Left renal pelvis (tissue), 4 donors: ENCODE results near the gene ZNF236. TPM values are rescaled to one million over a fixed set of nuclear protein-coding genes. Genes with fewer than 3 reads are reported as not detected.
"Not testable (repeated sequence)": the region's sequence is repeated elsewhere in the genome, so short reads cannot be mapped to it uniquely, and the experiment has no call there.

ENCODE experiments used
- DNase-seq, 4 donors: peaks; one replicate each; pipeline ENCODE4 v3.0.0-alpha.2; 2013; ENCODE audit warnings: low read depth in 4 of 4, low spot score in 3 of 4
- polyA plus RNA-seq, 4 donors: library from polyadenylated mRNA; unstranded; fragments of 120-200 nt; gene quantifications; one replicate each; pipeline ENCODE4 v1.2.1, GENCODE V29; 2013; ENCODE audit not compliant: insufficient read length in 4 of 4

ZNF236 gene
- polyA plus RNA-seq, 4 donors, result 9.1 to 11.3 (median 9.8) TPM

GRCh38 chr18:76938619-76939018, 116.3 kb downstream of the ZNF236 start:
- DNase-seq, result no peak

DNA sequence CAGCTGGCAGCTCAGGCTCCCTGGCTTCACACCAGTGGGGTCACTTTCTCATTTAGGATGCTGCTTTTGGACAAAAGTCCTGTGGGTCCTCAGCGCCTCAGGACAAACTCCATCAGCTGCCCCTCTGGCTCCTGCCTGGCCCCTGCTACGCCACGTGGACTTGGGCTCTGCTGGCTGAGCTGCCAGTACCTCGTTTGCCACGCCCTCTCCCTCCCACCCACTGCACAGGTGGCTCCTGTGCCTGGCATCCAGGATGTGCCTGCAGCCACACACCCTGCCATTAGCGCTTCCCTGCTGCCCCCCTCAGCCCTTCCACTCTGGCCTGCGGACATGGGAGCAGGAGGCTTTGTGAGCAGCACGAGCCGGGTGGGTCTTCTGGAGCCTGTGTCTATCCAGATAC, 118.9 kb downstream of the ZNF236 start:
- DNase-seq, result no peak

- DNase-seq, result no peak
Measured at GRCh38 chr18:76943542-76944339, 121.4 kb downstream of the ZNF236 start.

DNA sequence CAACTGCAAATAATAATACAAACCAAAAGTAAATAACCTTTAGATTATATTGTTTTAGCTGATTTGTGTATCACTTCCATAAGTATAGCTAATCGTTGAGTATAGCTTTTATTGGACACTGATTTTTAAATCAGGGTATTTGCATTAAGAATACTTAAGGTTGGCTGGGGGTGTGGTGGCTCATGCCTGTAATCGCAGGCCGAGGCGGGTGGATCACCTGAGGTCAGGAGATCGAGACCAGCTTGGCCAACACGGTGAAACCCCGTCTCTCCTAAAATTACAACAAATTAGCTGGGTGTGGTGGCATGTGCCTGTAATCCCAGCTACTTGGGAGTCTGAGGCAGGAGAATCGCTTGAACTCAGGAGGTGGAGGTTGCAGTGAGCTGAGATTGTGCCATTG, 122.0 kb downstream of the ZNF236 start:
- not testable (repeated sequence) for DNase-seq

DNA sequence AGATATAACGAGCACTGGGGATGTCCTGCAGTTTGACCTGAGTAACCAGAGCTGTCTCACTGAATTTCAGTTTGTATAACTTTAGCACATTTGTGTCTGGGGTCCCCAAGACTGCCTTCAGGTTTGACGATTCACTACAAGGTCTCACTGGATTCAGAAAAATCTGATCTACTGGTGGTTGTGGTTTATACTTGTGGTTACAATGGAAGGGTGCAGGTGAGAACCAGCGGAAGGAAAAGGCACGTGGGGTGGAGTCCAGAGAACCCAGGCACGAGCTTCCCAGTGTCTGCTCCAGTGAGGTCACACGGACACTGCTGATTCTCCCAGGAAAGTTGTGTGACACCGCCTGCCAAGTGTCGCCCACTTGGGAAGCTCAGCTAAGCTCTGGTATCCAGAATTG, 126.0 kb downstream of the ZNF236 start:
- DNase-seq, result no peak

DNA sequence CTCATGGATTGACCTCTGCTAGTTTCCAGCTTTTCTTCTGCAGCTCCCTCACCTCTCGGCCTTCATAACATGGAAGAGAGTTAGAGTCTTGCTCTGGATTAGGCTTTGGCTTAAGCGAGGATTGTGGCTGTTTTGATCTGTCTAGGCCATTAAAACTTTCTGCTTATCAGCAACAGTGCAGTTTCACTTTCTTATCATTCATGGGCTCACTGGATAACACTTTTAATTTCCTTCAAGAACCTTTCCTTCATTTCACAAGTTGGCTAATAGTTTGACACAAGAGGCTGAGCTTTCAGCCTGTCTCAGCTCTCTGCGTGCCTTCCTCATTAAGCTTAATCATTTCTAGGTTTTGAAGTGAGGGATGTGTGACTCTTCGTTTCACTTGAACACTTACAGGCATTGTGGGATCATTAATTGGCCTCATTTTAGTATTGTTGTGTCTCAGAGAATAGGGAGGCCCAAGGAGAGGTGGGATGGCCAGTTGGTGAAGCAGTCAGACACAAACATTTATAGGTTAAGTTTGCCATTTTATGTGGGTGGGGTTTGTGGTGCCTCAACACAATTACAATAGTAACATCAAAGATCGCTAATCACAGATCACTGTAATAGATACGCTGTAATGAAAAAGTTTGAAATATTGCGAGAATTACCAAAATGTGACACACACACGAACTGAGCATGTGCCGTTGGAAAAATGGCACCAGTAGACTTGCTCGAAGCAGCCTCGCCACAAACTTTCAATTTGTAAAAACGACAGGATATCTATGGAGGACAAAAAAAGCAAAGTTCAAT, 129.3 kb downstream of the ZNF236 start:
- DNase-seq, result no peak

GRCh38 chr18:76952747-76953146, 130.4 kb downstream of the ZNF236 start:
- DNase-seq, result no peak

DNA sequence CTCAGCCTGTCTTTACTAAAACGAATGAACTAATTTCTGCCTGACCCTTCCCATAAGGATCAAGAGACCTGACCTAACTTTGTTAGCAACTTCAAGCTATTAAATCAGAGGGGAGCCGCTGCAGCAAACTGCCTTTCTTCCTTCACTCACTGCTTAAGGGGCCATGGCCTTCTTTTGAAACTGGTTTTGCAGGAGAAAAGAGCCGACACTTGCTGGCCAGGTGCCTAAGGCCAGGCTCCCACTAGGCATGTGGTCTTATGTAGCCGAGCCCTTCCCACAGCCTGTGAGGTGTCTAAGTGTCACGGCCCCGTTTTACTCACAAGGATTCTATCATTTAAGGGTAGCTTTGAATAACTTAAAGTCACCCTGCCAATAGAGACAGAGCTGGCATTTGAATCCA, 130.8 kb downstream of the ZNF236 start:
- no peak for DNase-seq

- DNase-seq, result no peak
Measured at GRCh38 chr18:76953583-76954233, 131.4 kb downstream of the ZNF236 start.

GRCh38 chr18:76955524-76956170, 133.3 kb downstream of the ZNF236 start:
- no peak for DNase-seq

DNA sequence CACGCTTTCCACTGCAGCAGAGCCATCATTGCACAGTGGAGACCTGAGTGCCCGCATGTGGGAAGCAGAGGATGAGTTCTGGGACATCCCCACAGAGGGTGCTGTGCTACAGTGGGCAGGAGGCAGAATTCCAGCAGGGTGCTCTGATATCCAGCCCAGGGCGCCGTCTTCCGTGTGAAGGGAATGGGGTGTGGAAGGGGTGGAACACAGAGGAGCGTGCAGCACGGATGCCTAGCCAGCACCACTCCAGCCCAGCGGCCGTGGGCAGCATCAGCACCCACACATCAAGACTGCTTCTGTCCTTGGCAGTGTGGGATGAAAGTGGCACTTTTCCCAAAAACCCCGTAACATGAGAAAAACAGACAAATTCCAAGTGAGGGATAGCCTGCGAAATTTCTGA, 134.3 kb downstream of the ZNF236 start:
- no peak for DNase-seq

DNA sequence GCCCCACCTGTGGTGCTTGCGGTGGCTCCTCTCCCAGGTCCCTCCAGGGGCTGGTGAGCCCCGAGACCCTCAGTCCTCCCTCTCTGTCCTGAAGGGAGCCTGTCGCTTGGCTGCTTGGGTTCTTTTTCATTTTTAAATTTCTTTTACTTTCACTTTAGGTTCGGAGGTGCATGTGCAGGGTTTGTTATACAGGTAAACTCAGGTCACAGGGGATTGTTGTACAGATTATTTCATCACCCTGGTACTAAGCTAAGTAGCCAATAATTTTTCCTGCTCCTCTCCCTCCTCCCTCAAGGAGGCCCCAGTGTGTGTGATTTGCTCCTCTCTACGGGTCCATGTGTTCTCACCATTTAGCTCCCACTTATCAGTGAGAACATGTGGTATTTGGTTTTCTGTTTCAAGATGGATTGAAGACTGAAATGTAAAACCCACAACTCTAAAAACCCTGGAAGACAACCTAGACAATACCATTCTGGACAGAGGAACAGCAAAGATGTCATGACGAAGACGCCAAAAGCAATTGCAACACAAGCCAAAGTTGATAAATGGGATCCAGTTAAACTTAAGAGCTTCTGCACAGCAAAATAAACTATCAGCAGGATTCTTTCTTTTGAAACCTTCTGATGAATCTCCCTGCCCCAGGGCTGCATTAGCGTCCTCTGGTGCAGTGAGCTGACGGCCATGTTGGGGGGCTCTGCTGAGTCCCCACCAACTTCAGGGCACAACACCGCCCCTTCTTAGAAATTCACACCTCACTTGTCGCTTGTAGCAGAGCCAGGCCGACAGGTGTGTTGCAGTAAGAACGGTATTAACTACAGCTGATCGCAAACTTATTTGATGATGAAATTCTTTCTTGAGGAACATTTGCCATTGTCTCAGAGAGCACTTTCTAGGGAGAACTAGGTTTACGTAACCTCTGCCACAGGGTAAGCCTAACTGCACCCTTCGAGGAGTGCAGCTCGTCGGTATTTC, 135.3 kb downstream of the ZNF236 start:
- no peak for DNase-seq

- no peak for DNase-seq
Measured at GRCh38 chr18:76958692-76959341, 136.5 kb downstream of the ZNF236 start.

GRCh38 chr18:76959605-76960004, 137.2 kb downstream of the ZNF236 start:
- DNase-seq, result no peak

- no peak for DNase-seq
Measured at GRCh38 chr18:76960528-76961035, 138.2 kb downstream of the ZNF236 start.

GRCh38 chr18:76962851-76963250, 140.5 kb downstream of the ZNF236 start:
- no peak for DNase-seq

- no peak for DNase-seq
Measured at GRCh38 chr18:76963936-76964335, 141.6 kb downstream of the ZNF236 start.

DNA sequence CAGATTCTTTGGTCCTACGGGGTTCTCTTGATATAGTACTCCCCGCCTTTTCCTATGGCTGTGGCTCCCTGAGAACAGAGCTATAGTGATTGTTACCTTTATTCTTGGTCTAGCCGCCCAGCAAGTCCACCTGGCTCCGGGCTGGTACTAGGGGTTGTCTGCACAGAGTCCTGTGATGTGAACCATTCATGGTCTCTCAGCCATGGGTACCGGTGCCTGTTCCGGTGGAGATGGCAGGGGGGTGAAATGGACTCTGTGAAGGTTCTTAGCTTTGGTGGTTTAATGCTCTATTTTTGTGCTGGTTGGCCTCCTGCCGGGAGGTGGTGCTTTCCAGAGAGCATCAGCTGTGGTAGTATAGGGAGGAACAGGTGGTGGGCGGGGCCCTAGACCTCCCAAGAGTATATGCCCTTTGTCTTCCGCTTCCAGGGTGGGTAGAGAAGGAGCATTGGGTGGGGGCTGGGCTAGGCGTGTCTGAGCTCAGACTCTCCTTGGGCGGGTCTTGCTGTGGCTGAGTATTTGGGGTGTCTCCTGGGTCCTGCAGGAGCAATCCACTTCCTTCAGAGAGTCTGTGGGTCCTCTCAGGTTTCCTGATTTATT, 143.3 kb downstream of the ZNF236 start:
- not testable (repeated sequence) for DNase-seq

- not testable (repeated sequence) for DNase-seq
Measured at GRCh38 chr18:76967299-76967698, 144.9 kb downstream of the ZNF236 start.
